GM18868 (cell line): ENCODE results near the gene LTB4R.

Source experiments
- ATAC-seq: cut with Tn5 transposase; IDR thresholded peaks from one replicate; pipeline ENCODE4 v1.9.1; 2021; ENCODE audit warnings: mild to moderate bottlenecking, moderate library complexity; ENCODE audit not compliant: unreplicated experiment

The LTB4R gene, protein sequence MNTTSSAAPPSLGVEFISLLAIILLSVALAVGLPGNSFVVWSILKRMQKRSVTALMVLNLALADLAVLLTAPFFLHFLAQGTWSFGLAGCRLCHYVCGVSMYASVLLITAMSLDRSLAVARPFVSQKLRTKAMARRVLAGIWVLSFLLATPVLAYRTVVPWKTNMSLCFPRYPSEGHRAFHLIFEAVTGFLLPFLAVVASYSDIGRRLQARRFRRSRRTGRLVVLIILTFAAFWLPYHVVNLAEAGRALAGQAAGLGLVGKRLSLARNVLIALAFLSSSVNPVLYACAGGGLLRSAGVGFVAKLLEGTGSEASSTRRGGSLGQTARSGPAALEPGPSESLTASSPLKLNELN

GRCh38 chr14:24310646-24311604 lies at the start of gene LTB4R:
LTB4R (plus strand) TSS chr14:24311502; CDS start chr14:24315652, 4,150 bp downstream.
- peak; percentile 67 for ATAC-seq

- ATAC-seq: no peak
Observed at GRCh38 chr14:24261969-24262327, 49.4 kb upstream of the LTB4R start.

GRCh38 chr14:24262821-24263733 lies 48.2 kb upstream of the LTB4R start, which contains the start of gene TGM1:
TGM1 (minus strand) TSS chr14:24263177; CDS start chr14:24262352, 825 bp downstream.
- ATAC-seq: no peak

DNA sequence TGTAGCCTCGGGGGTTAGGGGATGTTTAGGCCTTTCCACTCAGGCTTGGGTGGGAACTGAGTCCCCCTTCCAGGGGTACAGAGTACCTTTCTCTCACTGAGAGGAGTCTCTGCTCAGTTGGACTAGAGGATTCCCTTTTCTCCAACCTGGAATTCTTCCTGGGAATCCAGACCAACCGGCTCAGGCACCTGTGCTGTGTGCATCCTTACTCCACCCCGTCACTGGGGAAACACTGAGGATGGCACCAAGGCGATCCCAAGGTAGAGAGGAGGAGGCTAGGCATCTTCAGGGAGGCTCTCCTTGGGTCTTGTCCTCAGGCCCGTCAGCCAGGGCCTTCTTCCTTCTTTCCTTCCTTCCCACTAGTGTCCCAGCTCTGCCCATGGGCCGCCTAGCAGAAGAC lies 47.5 kb upstream of the LTB4R start:
- no peak for ATAC-seq

DNA sequence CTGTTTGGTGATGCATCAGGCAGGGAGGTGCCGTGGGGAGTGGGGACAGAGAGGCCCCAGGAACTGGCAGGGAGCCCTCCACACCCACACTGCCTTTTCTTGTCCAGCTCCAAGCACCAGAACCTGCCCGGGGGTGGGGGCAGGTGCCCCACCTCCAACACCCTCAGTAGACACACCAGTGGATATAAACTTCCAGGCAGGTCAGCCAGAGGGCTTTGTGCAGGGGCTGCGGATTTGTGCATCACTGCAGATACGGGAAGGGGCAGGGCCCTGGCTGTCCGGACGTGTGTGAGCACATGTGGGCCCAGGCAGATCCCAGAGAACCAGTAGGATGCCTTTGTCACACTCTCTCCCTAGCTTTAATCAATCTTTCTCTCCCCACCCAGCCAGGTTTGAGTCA lies 47.0 kb upstream of the LTB4R start:
- ATAC-seq: no peak

- ATAC-seq: no peak
Observed at GRCh38 chr14:24266344-24267244, 44.7 kb upstream of the LTB4R start.

- ATAC-seq: no peak
Observed at GRCh38 chr14:24267516-24267915, 43.8 kb upstream of the LTB4R start.

DNA sequence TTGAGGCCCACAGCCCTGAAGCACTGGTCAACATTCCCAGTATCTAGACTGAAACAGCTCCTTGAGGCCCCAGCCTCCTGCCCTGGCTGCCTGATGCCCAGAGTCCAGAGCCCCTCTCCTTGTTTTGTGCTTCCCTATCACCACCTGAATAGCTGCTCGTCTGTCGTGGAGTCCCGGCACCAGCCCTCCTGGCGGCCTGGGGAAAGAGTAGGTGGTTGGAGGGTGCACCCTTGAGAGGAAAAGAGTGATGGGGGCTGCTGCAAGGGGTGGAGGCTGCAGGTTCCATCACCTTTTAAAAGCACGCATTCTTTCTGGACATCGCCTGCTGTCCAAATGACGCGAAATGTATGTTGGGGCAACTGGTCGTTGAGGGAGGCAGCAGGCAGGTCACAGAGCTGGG lies 43.1 kb upstream of the LTB4R start:
- ATAC-seq: no peak

DNA sequence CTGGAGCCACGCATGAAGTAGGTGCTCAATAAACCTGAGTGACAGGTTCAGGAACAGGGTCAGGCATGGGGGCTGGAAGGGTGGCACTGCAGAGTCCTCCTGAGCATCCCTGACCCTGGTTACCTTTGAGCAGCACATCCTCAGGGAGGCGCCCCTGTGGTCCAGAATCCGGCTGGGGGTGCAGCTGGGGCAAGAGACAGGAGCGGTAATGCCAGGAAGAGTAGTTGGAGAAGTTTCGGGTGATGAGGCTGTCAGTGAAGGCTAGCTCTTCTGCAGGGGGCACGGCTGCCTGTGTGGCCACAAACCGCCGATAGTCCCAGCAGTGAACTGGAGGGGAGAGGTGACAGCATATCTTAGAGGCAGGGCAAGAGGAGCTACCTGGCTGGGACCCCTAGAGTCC lies 41.9 kb upstream of the LTB4R start:
- no peak for ATAC-seq

DNA sequence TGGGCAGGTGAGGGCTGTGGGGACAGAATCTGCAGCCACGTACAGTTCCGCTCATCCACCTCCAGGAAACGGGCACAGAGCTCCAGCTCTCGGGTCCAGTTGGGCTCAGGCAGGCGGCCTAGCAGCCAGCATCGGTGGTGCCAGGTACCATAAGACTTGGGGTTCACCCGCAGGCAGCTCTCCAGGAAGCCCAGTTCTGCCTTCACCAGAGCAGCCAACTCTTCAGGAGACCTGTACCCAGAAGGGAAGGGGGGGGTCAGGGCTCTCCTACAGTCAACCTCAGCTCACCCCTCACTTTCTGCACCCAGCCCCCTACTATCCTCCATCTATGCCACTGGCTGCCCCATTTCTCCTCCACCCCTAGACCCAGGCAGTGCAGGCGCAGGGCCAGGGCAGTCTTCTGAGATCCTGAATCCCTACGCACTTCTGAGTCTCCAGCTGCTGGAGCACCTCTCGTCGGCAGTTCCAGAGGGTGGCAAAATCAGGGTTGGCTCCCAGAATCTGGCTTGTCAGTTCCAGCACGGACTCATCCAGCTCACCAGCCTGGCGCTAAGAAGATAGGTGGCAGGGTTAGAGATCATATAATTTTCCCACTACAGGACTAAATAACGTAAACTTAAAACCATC lies 41.3 kb upstream of the LTB4R start:
- no peak for ATAC-seq

- ATAC-seq: no peak
Observed at GRCh38 chr14:24270537-24271133, 40.7 kb upstream of the LTB4R start.

- peak; percentile 84 for ATAC-seq
Observed at GRCh38 chr14:24271134-24271833, 40.0 kb upstream of the LTB4R start, which contains the start of gene RABGGTA. RABGGTA (minus strand) TSS chr14:24271597; CDS start chr14:24271115, 482 bp downstream.

GRCh38 chr14:24271834-24272263 lies 39.5 kb upstream of the LTB4R start:
- no peak for ATAC-seq

- ATAC-seq: no peak
Observed at GRCh38 chr14:24272467-24272866, 38.8 kb upstream of the LTB4R start.

- ATAC-seq: no peak
Observed at GRCh38 chr14:24273422-24273998, 37.8 kb upstream of the LTB4R start.

- peak; percentile 49 for ATAC-seq
Observed at GRCh38 chr14:24274101-24274543, 37.2 kb upstream of the LTB4R start.

DNA sequence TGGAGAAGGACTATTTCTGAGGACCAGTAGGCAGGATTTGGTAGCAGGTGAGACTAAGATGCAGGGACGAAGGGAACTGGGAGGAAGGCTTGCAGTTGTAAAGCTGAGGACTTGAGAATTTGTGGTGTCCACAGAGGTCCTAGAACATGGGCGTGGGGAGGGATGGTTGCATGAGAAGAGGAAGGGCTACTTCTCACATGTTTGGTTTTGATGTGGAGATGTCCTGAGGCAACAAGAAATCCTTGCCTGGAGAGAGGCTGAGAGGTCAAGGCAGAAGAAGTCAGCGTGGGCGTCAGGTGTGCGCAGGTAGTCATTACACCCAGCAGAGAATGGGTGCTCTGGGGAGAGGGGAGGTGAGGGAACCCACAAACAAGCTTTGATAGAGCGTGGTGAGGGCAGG lies 34.2 kb upstream of the LTB4R start:
- ATAC-seq: no peak
